ENCODE measurements around the gene RXRB. TPM values are rescaled to one million over a fixed set of nuclear protein-coding genes. Genes with fewer than 3 reads are reported as not detected.

RXRB gene
- total RNA-seq, 1 experiment from 2014 or later, result 49.9 TPM

DNA sequence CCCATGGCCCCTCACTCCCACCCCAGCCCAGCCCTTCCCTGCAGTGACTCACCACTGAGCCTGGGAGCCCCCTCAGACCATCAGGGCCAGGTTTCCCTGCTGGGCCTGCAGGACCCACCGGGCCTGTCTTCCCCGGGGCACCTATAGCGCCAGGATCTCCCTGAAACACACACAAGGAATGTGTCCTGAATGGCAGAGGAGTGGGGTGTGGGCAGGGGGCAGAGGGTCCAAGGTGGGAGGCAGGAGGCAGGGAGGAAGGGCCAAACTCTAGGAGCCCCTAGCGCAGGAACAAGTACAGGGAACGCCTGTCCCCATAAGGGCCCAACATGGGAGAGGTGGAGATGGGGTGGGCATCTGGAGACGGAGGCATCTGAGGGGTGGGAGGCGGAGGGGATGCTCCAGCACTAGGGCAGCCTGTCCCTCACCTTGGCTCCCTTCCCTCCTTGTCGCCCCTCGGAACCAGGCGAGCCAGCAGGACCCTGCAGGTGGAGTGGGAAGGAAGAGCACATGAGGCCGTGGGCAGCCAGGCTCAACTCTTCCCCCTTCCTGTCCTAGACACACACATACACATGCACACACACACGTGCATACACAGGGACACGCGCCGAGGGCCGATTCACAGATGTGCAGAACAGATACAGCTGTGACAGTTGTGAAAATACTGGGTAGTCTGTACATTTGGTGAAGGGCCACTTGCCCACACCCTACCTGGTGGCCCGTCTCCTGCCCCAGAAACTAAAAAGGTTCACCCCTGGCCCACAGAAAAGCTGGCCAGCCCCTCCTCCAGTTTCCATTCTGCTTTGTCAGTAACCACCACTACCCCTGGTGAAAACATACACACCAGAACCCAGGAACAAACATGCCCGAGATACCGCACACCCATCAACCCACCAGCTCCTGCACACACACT, 32.8 kb downstream of the RXRB start (continued):
- TF ChIP-seq ZNF274 (IDR thresholded peaks at IDR 0.05; ENCODE audit: low read depth, low read length) (no peak), EGR1 (IDR thresholded peaks at IDR 0.05; ENCODE audit: low read depth) (no peak), POLR2A (IDR thresholded peaks at IDR 0.05; ENCODE audit: borderline replicate concordance, extremely low read depth, insufficient read depth, insufficient read length) (no peak), ELF1 (IDR thresholded peaks at IDR 0.05; ENCODE audit: borderline replicate concordance, low read depth) (no peak), EZH2phosphoT487 (IDR thresholded peaks at IDR 0.05; ENCODE audit: borderline replicate concordance) (no peak), JUND (IDR thresholded peaks at IDR 0.05) (no peak), CEBPB (IDR thresholded peaks at IDR 0.05; ENCODE audit: low read depth) (no peak)

DNA sequence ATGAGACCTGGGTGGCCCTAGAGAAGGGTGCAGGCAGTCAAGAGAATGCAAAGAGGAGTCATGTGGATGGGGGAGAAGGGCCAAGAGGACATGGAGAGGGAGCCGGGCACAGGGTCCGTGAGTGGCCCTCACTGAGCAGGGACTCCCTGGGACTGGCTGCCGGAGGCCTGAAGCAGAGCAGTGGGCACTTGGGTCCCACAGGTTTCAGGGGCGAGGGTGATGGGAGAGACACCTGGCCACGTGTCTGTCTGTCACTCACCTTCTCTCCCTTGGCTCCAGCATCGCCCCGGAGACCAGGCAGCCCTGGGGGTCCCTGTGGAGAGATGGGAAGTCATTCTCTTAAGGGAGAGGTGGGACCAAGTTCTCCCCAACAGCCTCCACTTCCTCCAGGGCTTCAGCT, 33.7 kb downstream of the RXRB start:
- DNase-seq (ENCODE audit: low read depth, low spot score), result no peak
- Histone ChIP-seq H3K9me2 (ENCODE audit: insufficient read depth) (no peaks in the 10 kb centered on the region), H2AFZ (ENCODE audit: low read depth, low read length, poor library complexity, severe bottlenecking) (no peak overlapping the region), H3K79me2 (ENCODE audit: insufficient read depth, low read length) (no peaks in the 10 kb centered on the region), H3K36me3 (ENCODE audit: control insufficient read depth in 1 of 2, insufficient read depth in 2 of 2, low read length in 2 of 2) (no peaks in the 10 kb centered on the region), H3K9me3 (ENCODE audit: control insufficient read depth in 1 of 2, insufficient read depth in 1 of 2, low read depth in 1 of 2, low read length in 2 of 2) (no peaks in the 10 kb centered on the region), H3K27ac (ENCODE audit: low read depth, low read length) (no peak overlapping the region), H3K4me2 (ENCODE audit: low read length) (no peak overlapping the region), H4K20me1 (ENCODE audit: insufficient read depth) (no peaks in the 10 kb centered on the region), H3K9ac (ENCODE audit: low read length) (no peak overlapping the region), H3K4me3 (replicated peaks in 1 of 2; ENCODE audit: low read depth in 1 of 2, low read length in 2 of 2) (no peak overlapping the region), H3K4me1 (ENCODE audit: control insufficient read depth in 1 of 2, insufficient read depth in 2 of 2, low read length in 2 of 2) (peaks cover 2 to 11% of the 10 kb centered on the region in 2 experiments; a peak in 3 of 4 replicates), H3K27me3 (ENCODE audit: insufficient read depth, low read length) (no peaks in the 10 kb centered on the region)
- RAD21 ChIA-PET (ENCODE audit: low non-redundant PET in 1 of 2, low total read pairs in 2 of 2, uncharacterized antibody in 2 of 2, unreplicated experiment in 2 of 2), result no interaction called here
- TF ChIP-seq ZNF274 (IDR thresholded peaks at IDR 0.05; ENCODE audit: low read depth, low read length) (no peak), ZFX (IDR thresholded peaks at IDR 0.05) (no peak), SRF (IDR thresholded peaks at IDR 0.05; ENCODE audit: low read depth) (no peak), CEBPB (IDR thresholded peaks at IDR 0.05; ENCODE audit: low read depth) (no peak), RAD21 (IDR thresholded peaks at IDR 0.05; ENCODE audit: low read depth) (no peak), YY1 (IDR thresholded peaks at IDR 0.05; ENCODE audit: extremely low read depth, insufficient replicate concordance, low read depth, low read length) (no peak), EZH2 (IDR thresholded peaks at IDR 0.05) (no peak), SP1 (IDR thresholded peaks at IDR 0.05; ENCODE audit: low read depth) (no peak), SIN3A (IDR thresholded peaks at IDR 0.05; ENCODE audit: low read depth) (no peak), POLR2A (IDR thresholded peaks at IDR 0.05; ENCODE audit: borderline replicate concordance, extremely low read depth, insufficient read depth, insufficient read length) (no peak), ATF3 (IDR thresholded peaks at IDR 0.05) (no peak), FOSL1 (IDR thresholded peaks at IDR 0.05; ENCODE audit: low read depth) (no peak)
- TF ChIP-seq, protein P1, sequence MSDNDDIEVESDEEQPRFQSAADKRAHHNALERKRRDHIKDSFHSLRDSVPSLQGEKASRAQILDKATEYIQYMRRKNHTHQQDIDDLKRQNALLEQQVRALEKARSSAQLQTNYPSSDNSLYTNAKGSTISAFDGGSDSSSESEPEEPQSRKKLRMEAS (IDR thresholded peaks at IDR 0.05), result no peak
- intact Hi-C loops (cut with micrococcal nuclease), result no loop called here
- POLR2A ChIA-PET, result no interaction called here
- ATAC-seq, result no peak
- CTCF ChIA-PET, result no interaction called here
- BruUV-seq (replicated peaks), result no TSS peak

Measured in HCT116 (cell line).